Fibroblast of skin of right biceps (primary cell): ENCODE data around the gene TBXAS1.
"Not testable (repeated sequence)": the region's sequence is repeated elsewhere in the genome, so short reads cannot be mapped to it uniquely, and the experiment has no call there.

Experiments
- DNase-seq: peaks from one replicate; pipeline ENCODE4 v3.0.0-alpha.2; 2013

Gene TBXAS1

GRCh38 chr7:139915864-139916716 lies 87.0 kb downstream of the TBXAS1 start:
- peak; percentile 98 for DNase-seq

DNA sequence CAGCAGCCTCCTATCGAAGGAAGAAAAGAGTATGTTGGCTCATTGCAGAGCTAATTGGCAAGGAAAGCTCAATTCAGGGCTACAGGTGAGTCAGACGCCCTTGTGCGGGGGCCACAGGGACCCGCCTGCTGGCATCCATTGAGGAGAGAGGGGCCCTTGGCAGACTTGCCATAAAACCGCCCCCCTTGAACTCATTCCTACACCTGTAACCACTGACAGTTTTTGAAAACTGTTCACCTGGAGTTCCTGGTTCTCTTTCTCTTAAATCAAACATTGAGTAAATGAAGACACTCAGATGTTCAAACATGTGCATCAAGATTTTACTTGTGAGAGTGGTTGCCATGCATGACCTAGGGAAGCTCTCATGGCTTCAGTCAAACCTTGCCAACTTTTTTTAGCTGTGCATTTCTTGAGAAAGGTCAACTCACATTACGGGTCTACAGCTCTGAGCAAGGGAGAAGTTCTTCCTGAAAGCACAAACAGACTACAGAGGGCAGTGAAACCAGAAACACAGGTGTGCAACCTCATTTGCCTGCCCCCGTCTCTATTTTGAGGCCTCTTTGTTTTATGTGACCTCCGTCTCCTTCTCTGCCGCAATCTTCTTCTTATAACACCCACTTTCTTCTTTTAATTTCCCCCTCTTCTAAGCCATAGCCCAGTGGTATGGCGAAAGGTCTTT lies 87.8 kb downstream of the TBXAS1 start:
- DNase-seq: no peak

GRCh38 chr7:139917851-139918250 lies 88.8 kb downstream of the TBXAS1 start:
- no peak for DNase-seq

DNA sequence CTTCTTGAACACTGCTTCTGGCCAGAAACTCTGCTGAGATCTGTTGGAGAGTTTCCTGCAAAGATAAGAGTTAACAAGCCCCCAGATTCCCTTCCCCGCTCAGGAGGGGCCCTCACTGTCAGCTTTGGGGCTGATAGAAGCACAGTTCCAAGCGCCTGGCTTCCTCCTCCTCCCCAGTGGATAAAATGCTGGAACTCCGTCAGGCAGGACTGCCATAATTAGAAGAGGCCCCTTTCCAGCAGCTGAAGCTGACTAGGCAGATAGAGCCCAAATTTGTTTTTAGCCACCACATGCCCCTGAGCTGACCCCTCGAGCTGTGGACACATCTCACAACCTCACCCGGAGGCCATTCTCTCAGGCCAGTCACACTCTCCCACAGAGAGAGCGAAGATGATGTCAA lies 89.4 kb downstream of the TBXAS1 start:
- no peak for DNase-seq

DNA sequence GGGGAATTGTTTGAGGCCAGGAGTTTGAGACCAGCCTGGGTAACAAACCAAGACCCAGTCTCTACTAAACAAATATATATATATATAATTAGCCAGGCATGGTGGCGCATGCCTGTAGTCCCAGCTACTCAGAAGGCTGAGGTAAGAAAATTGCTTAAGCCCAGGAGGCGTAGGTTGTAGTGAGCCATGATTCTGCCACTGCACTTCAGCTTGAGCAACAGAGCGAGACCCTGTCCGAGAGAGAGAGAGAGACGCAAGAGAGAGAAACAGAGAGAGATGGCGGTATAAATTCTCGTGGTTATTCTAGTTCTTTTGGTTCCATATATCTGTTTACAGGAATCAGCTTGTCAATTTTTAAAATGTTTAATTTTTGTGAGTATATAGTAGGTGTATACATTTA lies 94.0 kb downstream of the TBXAS1 start:
- DNase-seq: no peak

DNA sequence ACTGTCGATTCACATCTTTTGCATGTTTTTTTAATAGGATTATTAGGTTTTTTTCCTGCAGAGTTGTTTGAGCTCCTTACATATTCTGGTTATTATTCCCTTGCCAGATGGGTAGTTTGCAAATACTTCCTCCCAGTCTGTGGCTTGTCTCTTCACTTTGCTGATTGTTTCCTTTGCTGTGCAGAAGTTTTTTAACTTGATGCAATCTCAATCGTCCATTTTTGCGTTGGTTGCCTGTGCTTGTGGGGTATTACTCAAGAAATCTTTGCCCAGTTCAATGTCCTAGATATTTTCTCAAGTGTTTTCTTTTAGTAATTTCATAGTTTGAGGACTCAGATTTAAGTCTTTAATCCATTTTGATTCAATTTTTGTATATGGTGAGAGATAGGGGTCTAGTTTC lies 95.4 kb downstream of the TBXAS1 start:
- no peak for DNase-seq

- DNase-seq: not testable (repeated sequence)
Observed at GRCh38 chr7:139929221-139929620, 100.2 kb downstream of the TBXAS1 start.

- no peak for DNase-seq
Observed at GRCh38 chr7:139930286-139930965, 101.4 kb downstream of the TBXAS1 start.

- DNase-seq: no peak
Observed at GRCh38 chr7:139931190-139931934, 102.3 kb downstream of the TBXAS1 start.

- DNase-seq: no peak
Observed at GRCh38 chr7:139932531-139932930, 103.5 kb downstream of the TBXAS1 start.

DNA sequence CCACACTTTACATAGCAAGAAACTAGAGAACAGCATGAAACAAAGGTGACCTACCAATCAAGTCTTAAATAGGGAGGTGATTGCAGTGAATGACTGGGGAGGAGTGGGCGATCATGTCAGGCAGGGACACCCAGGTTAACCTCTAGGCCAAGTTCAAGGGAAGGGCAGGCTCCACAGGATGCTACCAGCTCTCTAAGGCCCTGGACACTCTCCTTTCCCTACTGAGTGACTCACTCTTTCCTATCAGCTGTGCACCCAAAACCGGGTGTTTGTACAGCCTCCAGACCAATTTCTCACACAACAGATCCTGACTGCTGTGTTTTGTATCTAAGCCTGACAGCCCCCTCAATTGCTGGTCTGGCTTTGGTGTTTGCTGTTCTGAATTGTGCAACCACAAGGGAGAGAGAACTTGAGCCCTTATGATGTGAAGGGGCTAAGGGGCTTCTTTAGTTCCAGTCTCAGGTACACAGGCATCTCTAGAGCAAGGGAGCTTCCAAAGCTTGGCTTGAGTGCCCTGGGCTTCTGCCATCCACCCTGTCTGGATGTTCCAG lies 107.8 kb downstream of the TBXAS1 start:
- peak; percentile 62 for DNase-seq

DNA sequence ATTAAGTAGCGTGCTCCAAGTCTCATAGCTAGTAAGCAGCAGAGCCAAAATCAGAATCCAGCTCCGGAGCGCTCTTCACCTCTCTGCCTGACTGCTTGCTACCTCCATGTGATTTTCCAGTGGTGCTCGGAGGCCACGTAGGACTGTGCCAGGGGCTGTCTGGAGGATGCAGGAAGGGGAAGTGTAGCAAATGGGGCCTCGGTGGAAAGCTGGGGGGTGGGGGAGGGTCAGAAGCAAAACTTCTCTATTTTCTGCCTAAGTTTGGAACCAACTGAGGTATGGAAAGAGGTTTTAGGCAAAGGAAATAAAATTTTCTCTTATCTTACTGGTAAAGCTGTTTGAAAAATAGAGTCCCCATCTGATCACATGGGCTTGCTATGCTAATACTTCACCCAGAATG lies 108.7 kb downstream of the TBXAS1 start:
- DNase-seq: no peak

DNA sequence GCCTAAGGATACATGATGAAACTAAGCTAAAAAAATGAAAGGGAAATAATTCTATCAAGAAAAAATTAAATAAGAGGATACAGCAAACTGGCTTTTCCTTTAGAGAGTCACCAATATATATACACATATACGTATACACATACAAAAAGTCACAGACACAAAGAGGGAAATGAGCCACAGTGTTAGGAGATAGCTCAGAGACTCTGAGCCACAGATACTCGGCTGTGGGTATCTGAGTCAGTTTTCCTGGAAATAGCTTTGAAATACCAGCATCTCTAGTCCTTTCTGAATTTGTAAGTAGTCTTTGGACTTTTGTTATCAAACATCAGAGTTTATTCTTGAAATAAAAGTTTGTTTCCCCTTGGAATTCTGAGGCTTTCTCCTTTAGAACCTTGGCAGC lies 111.8 kb downstream of the TBXAS1 start:
- DNase-seq: no peak

DNA sequence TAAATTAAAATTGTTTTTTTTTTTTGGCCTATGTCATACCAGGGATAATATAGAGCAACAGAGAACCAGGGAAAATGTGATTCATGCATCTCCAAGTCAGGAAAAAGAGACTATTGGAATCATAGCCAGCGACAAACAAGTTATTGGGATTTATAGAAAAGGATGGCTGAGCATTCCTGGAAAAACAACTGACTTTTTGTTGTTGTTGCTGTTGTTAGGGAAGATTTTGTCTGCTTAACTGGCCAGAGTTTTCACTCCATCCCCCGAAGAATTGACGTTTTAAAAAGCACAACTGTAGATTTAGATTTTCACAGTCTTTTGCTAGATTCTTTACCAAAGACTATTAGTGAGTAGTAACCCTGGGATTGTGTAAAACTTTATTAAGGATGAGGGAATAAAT lies 112.4 kb downstream of the TBXAS1 start:
- DNase-seq: no peak

DNA sequence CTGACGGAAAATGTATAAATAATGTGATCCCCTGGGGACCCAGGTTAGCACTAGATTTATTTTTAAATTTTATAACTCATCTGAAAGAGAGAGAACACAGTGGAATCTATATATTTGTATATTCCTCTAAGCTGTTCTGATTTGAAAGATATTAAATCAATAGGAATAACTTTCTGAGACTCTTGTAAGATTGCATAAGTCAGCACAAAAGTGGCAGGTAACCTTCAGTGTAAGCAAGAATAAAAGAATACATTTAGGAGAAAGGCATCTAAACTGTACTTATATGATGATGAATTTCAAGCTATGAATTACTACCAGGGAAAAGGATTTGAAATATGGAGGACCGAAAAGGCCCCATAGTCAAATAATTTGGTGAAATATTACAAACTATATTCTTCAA lies 112.8 kb downstream of the TBXAS1 start:
- DNase-seq: no peak

- DNase-seq: peak; percentile 24
Observed at GRCh38 chr7:139942636-139943035, 113.6 kb downstream of the TBXAS1 start.

GRCh38 chr7:139943401-139943800 lies 114.3 kb downstream of the TBXAS1 start:
- DNase-seq: no peak

DNA sequence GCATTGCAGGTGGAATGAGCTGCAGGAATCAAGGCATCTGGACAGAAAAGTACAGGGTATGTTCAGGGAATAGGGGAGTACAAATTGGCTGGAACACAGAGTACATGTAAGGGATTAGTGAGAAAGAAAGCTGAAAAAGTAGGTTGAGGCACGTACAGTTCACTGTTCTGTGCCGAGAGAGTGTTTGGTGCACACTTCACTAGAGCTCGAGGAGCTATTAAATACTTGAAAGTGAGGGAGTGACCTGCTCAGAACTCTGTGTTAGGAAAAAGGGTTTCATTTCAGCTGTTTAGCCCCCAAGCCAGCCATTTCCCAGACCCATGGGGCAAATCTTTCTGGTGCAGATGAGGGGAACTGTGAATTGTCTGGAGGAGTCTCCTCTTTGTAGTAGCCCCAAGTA lies 115.2 kb downstream of the TBXAS1 start:
- DNase-seq: no peak

GRCh38 chr7:139946533-139946932 lies 117.5 kb downstream of the TBXAS1 start:
- no peak for DNase-seq

DNA sequence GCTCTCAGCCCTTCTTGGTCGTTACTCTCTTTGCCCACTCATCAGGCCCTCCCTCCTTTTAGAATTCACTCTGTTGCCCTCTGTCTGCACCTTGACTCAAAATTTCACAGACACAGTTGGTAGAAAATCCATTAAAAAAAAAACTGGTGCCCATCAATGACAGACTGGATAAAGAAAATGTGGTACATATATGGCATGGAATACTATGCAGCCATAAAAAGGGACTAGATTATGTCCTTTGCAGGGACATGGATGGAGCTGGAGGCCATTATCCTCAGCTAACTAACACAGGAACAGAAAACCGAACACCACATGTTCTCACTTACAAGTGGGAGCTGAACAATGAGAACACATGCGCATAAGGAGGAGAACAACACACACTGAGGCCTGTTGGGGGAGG lies 118.0 kb downstream of the TBXAS1 start:
- DNase-seq: no peak

DNA sequence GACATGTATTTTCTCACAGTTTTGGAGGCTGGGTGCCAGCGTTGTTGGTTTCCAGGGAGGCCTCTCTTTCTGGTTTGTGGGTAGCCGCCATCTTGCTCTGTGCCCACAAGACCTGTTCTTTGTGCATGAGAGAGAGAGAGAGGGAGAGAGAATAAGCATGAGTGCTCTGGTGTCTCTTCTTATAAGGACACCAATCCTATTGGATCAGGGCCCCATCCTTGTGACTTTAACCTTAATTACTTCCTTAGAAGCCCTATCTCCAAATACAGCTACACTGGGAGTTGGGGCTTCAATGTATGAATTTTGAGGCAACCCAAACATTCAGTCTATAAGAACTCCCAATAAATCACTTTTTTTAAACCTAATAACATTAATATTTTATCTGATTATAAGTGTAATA lies 119.1 kb downstream of the TBXAS1 start:
- DNase-seq: no peak

DNA sequence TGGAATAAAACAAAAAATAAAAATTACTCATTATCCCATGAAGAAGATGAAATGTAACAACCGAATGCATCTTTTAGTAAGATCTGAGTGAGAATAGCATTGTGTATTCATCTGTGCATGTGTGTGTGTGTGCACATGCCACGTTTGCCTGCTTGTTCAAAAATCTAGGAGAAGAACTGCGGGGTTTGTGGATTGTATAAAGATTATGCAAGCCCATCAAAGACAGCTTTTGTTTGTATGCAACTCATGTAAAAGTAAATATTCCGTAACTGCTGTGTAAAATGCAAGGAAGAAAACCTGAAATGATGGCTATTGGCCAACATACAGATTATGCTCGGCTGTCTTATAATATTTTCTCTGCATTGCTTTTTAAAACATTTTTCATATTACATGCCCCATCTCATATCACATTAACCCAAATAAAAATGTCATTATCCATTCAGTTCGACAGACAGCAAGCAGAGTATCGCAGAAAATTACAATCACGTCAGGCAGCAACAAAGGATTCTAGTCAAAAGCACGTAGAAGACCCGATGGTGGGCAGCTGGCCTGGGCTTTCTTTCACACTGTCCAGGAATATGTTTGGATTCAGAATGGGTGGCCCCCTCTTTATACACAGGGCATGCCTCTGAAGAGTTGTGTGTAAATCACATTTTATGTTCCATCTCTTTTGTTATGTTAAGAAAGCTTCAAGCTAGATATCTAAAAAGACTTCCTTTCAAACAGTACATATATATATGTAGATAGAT lies 119.7 kb downstream of the TBXAS1 start:
- no peak for DNase-seq
